Measurements from ENCODE around the gene BLMH.
"Not testable (repeated sequence)": the region's sequence is repeated elsewhere in the genome, so short reads cannot be mapped to it uniquely, and the experiment has no call there.

BLMH gene

GRCh38 chr17:30228011-30228410 is 63.7 kb downstream of the BLMH start:
- no peak for DNase-seq (ENCODE audit: low spot score)

GRCh38 chr17:30226878-30227277 is 64.9 kb downstream of the BLMH start:
- no peak for DNase-seq (ENCODE audit: low spot score)

- DNase-seq (ENCODE audit: low spot score), result no peak
Measured at GRCh38 chr17:30225919-30226553, 65.7 kb downstream of the BLMH start.

GRCh38 chr17:30225112-30225511 is 66.6 kb downstream of the BLMH start:
- DNase-seq (ENCODE audit: low spot score), result no peak

- DNase-seq (ENCODE audit: low spot score), result no peak
Measured at GRCh38 chr17:30224419-30224960, 67.3 kb downstream of the BLMH start.

- DNase-seq (ENCODE audit: low spot score), result no peak
Measured at GRCh38 chr17:30222721-30223175, 69.0 kb downstream of the BLMH start.

- no peak for DNase-seq (ENCODE audit: low spot score)
Measured at GRCh38 chr17:30222251-30222650, 69.5 kb downstream of the BLMH start.

- DNase-seq (ENCODE audit: low spot score), result no peak
Measured at GRCh38 chr17:30221346-30221745, 70.4 kb downstream of the BLMH start.

GRCh38 chr17:30220414-30220813 is 71.3 kb downstream of the BLMH start:
- no peak for DNase-seq (ENCODE audit: low spot score)

GRCh38 chr17:30219833-30220232 is 71.9 kb downstream of the BLMH start:
- no peak for DNase-seq (ENCODE audit: low spot score)

- no peak for DNase-seq (ENCODE audit: low spot score)
Measured at GRCh38 chr17:30219315-30219714, 72.4 kb downstream of the BLMH start.

GRCh38 chr17:30218799-30219198 is 72.9 kb downstream of the BLMH start:
- DNase-seq (ENCODE audit: low spot score), result no peak

- no peak for DNase-seq (ENCODE audit: low spot score)
Measured at GRCh38 chr17:30217746-30218245, 73.9 kb downstream of the BLMH start.

GRCh38 chr17:30217054-30217453 is 74.7 kb downstream of the BLMH start:
- no peak for DNase-seq (ENCODE audit: low spot score)

GRCh38 chr17:30212750-30213149 is 79.0 kb downstream of the BLMH start:
- no peak for DNase-seq (ENCODE audit: low spot score)

GRCh38 chr17:30211371-30211770 is 80.4 kb downstream of the BLMH start:
- no peak for DNase-seq (ENCODE audit: low spot score)

GRCh38 chr17:30210901-30211300 is 80.8 kb downstream of the BLMH start:
- DNase-seq (ENCODE audit: low spot score), result no peak

- no peak for DNase-seq (ENCODE audit: low spot score)
Measured at GRCh38 chr17:30210366-30210765, 81.4 kb downstream of the BLMH start.

GRCh38 chr17:30209930-30210329 is 81.8 kb downstream of the BLMH start:
- no peak for DNase-seq (ENCODE audit: low spot score)

GRCh38 chr17:30208214-30208613 is 83.5 kb downstream of the BLMH start:
- no peak for DNase-seq (ENCODE audit: low spot score)

- DNase-seq (ENCODE audit: low spot score), result no peak
Measured at GRCh38 chr17:30207655-30208054, 84.1 kb downstream of the BLMH start.

- no peak for DNase-seq (ENCODE audit: low spot score)
Measured at GRCh38 chr17:30203471-30203981, 88.2 kb downstream of the BLMH start.

- DNase-seq (ENCODE audit: low spot score), result not testable (repeated sequence)
Measured at GRCh38 chr17:30200656-30201055, 91.1 kb downstream of the BLMH start.

- DNase-seq (ENCODE audit: low spot score), result no peak
Measured at GRCh38 chr17:30200106-30200505, 91.6 kb downstream of the BLMH start.
